SH-SY5Y (cell line): ENCODE measurements around the gene RBCK1.

Experiments
- GATA2 ChIP-seq: IDR thresholded peaks from 2 replicates; pipeline ENCODE4 v1.6.1; 2011; ENCODE audit warnings: mild to moderate bottlenecking, low read depth, low read length
- GATA3 ChIP-seq: IDR thresholded peaks from 2 replicates; pipeline ENCODE4 v1.6.1; 2011; ENCODE audit warnings: low read depth, mild to moderate bottlenecking, low read length, moderate library complexity

DNA sequence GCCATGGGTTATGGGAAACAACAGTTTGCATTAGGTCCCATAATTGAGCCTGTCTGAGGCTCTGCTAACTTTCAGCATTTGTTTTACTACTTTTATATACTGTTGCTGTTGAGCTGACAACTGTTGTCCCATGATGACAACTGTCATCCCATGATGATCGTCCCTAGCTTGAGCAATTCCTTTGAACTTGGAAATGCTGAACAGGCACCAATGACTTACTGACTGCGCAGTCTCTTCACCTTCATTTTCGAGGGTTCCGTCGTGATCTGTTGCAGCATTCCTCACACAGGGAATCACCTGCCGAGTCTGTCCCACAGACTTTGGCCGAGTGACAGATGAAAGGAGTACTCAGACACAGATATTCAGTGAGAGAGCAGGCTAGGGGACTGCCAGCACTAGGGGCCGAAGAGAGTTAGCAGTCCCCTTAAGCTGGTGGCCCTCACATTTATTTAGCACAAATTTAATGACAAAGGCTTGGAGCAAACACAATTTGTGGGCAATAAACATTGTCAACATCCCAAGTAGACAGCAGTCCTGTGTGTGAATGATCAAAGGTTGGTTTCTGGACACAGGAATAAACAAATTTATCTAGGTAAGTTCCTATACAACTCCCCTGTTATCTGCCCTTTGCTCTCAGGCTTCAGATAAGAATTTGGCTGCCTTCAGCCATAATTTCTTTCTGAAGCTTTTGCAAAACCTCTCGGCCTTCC, 64.2 kb downstream of the RBCK1 start:
- TF ChIP-seq GATA2 (no peak), GATA3 (no peak)
